Measurements from ENCODE around the gene HOTAIR. TPM values are rescaled to one million over a fixed set of nuclear protein-coding genes. Genes with fewer than 3 reads are reported as not detected.

The HOTAIR gene
- total RNA-seq, 2 donors from 2014 or later = not detected

DNA sequence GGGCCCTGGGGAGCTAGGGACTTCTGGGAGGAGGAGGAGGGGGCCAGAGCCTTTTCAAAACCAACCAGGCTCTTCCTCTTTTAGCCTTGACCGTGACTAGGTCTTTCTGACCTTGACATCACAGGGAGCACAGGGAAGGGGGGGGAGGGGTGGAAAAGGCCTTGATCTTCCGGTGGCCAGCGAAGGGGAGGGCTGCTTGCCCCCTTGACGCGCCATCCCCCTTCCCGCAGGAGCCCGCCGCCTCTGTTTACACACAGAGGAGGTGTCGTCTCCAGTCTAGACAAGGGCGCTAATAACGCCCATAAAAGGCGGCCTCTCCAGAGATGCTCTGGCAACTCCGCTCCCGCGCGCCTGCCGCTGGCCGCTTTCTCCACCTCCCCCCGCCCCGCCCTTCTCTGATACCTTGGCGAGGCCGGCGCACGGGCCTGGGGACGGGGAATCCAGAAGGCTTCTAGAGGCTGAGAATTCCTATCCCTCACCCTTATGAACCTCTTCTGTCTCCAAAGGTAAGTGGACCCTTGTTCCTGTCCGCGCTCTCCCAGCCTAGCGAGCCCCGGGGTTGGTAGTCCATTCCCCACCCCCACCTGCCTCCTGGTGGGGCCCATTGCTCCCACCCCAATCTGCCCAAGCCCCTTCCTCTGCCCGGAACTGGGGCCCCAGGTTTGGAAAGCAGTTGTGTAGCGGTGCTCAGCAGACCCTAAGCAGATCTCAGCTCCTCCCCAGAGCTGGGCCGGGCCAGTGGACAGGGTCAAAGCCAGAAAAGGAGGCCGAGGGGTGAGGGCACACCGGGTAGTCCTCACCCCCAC, 24.9 kb downstream of the HOTAIR start:
- peaks cover 0 to 19% of the 10 kb centered on the region in 2 donors for H3K4me1 ChIP-seq
- no peaks in the 10 kb centered on the region for H3K36me3 ChIP-seq
- peaks cover 46 to 58% of the 10 kb centered on the region in 2 donors for H3K27me3 ChIP-seq
- TF ChIP-seq, protein P1, sequence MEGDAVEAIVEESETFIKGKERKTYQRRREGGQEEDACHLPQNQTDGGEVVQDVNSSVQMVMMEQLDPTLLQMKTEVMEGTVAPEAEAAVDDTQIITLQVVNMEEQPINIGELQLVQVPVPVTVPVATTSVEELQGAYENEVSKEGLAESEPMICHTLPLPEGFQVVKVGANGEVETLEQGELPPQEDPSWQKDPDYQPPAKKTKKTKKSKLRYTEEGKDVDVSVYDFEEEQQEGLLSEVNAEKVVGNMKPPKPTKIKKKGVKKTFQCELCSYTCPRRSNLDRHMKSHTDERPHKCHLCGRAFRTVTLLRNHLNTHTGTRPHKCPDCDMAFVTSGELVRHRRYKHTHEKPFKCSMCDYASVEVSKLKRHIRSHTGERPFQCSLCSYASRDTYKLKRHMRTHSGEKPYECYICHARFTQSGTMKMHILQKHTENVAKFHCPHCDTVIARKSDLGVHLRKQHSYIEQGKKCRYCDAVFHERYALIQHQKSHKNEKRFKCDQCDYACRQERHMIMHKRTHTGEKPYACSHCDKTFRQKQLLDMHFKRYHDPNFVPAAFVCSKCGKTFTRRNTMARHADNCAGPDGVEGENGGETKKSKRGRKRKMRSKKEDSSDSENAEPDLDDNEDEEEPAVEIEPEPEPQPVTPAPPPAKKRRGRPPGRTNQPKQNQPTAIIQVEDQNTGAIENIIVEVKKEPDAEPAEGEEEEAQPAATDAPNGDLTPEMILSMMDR (IDR thresholded peaks at IDR 0.05) = no peak
- no peak for DNase-seq (ENCODE audit: low spot score)
- H3K27ac ChIP-seq = no peak overlapping the region
- no peak overlapping the region for H3K4me3 ChIP-seq
- H3K9me3 ChIP-seq = no peaks in the 10 kb centered on the region

DNA sequence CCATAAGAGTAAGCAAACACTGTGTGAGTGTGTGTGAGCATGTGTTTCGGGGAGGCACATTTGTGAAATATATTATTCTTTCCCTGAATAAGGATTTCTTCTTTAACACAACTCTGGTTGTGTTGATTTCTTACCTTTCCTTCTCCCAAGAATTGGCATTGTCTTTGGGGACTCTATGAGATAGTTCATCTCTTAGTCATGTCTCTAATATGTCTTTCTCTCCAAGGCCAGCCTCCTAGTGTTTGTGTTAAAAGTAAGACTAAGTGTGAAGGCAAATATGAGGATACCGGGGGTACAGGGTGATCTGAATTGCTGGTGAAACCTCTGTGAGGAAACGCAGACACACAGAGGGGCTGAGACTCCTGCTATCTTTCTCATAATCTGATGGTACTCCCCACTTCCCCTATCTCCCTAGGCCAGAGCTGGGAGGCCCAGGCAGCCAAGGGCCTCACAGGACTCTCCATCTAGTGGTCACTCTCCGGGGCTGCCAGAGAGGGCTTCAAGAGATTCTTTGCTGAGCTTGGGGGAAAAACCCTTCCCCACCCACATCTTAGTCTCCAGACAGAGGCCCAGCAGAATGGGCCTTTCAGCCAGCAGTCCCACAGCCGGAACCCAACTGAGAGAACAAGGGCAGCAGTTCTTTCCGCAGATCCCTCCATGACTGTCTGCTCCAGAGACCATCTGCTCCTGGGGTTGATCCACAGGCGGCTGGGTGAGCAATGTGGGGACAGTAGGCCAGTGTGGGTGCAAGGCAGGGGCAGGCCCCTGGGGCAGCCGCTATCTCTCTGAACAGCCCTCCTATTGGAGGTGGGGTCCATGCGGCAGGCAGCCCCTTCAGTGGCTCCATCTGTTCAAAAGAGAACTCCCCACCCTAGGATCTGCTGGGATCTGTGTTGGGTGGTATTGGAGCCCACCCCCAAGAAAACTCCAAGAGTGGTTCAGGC, 25.8 kb downstream of the HOTAIR start:
- peaks cover 40 to 60% of the 10 kb centered on the region in 2 donors for H3K27me3 ChIP-seq
- TF ChIP-seq, protein P1 (IDR thresholded peaks at IDR 0.05) = no peak
- H3K36me3 ChIP-seq = no peaks in the 10 kb centered on the region
- H3K4me3 ChIP-seq = no peak overlapping the region
- no peaks in the 10 kb centered on the region for H3K9me3 ChIP-seq
- DNase-seq (ENCODE audit: low spot score) = no peak
- H3K27ac ChIP-seq = no peak overlapping the region
- H3K4me1 ChIP-seq = peaks cover 0 to 16% of the 10 kb centered on the region in 2 donors

GRCh38 chr12:53947743-53948142, 27.0 kb downstream of the HOTAIR start:
- Histone ChIP-seq H3K27ac (no peak overlapping the region), H3K9me3 (no peaks in the 10 kb centered on the region), H3K4me1 (peaks cover 0 to 16% of the 10 kb centered on the region in 2 donors), H3K27me3 (peaks cover 29 to 61% of the 10 kb centered on the region in 2 donors), H3K36me3 (no peaks in the 10 kb centered on the region), H3K4me3 (no peak overlapping the region)
- no peak for DNase-seq (ENCODE audit: low spot score)
- TF ChIP-seq, protein P1 (IDR thresholded peaks at IDR 0.05) = no peak

GRCh38 chr12:53944907-53945847, 29.6 kb downstream of the HOTAIR start:
- Histone ChIP-seq H3K36me3 (no peaks in the 10 kb centered on the region), H3K27ac (no peak overlapping the region), H3K4me1 (no peaks in the 10 kb centered on the region), H3K4me3 (no peak overlapping the region), H3K27me3 (peaks cover 14 to 51% of the 10 kb centered on the region in 2 donors), H3K9me3 (no peaks in the 10 kb centered on the region)
- TF ChIP-seq, protein P1 (IDR thresholded peaks at IDR 0.05) = no peak
- DNase-seq (ENCODE audit: low spot score) = no peak

GRCh38 chr12:53944209-53944608, 30.5 kb downstream of the HOTAIR start:
- no peak overlapping the region for H3K27ac ChIP-seq
- no peaks in the 10 kb centered on the region for H3K36me3 ChIP-seq
- peaks cover 0 to 6% of the 10 kb centered on the region in 2 donors for H3K4me1 ChIP-seq
- H3K9me3 ChIP-seq = no peaks in the 10 kb centered on the region
- DNase-seq (ENCODE audit: low spot score) = no peak
- no peak overlapping the region for H3K4me3 ChIP-seq
- TF ChIP-seq, protein P1 (IDR thresholded peaks at IDR 0.05) = no peak
- peaks cover 22 to 53% of the 10 kb centered on the region in 2 donors for H3K27me3 ChIP-seq
